ENCODE results near the gene RFX3. TPM values are rescaled to one million over a fixed set of nuclear protein-coding genes. Genes with fewer than 3 reads are reported as not detected.
A peak's percentile ranks its signal among the peaks of the same experiment; 100 is the strongest.

RFX3 gene
- total and polyA plus RNA-seq, 2 donors (not counting 3 experiments of a cell fraction or from before 2014, with no cell fraction given), result 4.8 to 10.5 TPM

DNA sequence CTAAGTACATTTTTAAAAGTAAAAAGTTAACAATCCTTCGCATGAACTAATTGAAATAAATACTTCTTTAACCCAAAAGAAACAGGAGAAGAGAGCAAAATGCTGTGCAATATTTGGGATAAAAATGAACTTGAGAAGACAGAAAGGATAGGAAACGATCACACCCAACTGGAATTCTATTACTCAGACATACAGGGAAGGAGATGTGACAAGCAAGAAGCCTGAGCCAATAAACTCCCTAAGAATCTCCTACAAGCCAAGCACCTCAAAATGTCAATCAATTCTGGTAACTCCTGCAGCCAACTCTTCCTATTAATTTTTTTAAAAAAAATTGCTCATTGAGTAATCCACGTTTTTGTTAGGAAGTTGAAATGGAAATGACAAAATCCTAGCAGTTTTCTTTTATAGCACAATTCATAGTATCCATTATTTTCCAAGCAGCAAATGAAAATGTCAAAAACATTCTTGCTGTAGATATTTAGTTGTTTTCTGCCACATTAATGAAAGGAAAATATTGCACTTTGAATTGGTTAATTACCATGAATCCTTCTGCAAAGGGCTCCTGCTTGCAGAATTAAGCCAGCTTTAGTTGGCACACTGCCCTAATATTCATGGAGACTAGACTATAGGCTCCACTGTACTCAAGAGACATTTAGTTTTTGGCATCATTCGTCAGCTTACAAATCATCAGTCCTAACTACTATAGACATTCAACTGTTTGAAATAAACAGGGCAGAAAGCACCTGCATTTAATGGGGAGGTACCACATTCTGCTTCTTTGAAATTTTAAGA, 89.0 kb downstream of the RFX3 start:
- Histone ChIP-seq H4K20me1 (replicated peaks; ENCODE audit: control insufficient read depth, extremely low read depth, insufficient read depth, low read length) (no peaks in the 10 kb centered on the region), H3K36me3 (ENCODE audit: control insufficient read depth in 2 of 2, extremely low read depth in 1 of 2, insufficient read depth in 2 of 2, low read length in 2 of 2) (no peaks in the 10 kb centered on the region), H3K27ac (ENCODE audit: insufficient read depth, low read depth, low read length) (no peak overlapping the region), H3K4me3 (replicated peaks in 1 of 3; ENCODE audit: insufficient read depth in 1 of 3, low read depth in 1 of 3, low read length in 3 of 3) (no peak overlapping the region), H3K9ac (replicated peaks; ENCODE audit: extremely low read depth, insufficient read depth, low read length) (no peak overlapping the region), H3K4me2 (ENCODE audit: insufficient read depth, low read length) (no peak overlapping the region), H3K4me1 (ENCODE audit: control insufficient read depth, extremely low read depth, insufficient read depth, low read length) (no peaks in the 10 kb centered on the region), H3K9me3 (replicated peaks; ENCODE audit: control insufficient read depth, insufficient read depth, low read length) (no peaks in the 10 kb centered on the region), H3K27me3 (ENCODE audit: control insufficient read depth in 2 of 2, insufficient read depth in 2 of 2, low read length in 2 of 2) (no peaks in the 10 kb centered on the region), H3K79me2 (ENCODE audit: control insufficient read depth, insufficient read depth, low read length) (no peaks in the 10 kb centered on the region), H3K9me1 (replicated peaks; ENCODE audit: control insufficient read depth, extremely low read depth, insufficient read depth, low read length) (no peaks in the 10 kb centered on the region), H2AFZ (ENCODE audit: low read depth, low read length) (no peak overlapping the region)
- dilution Hi-C loops (cut with MboI; ENCODE audit: extremely low pct_ligation_motif_present, low sequenced_read_pairs), result no loop called here
- BruUV-seq (replicated peaks), result no TSS peak
- POLR2A ChIA-PET, result no interaction called here
- peak; percentile 8 for DNase-seq (ENCODE audit: low read depth, low spot score)
- FAIRE-seq, result no peak
- TF ChIP-seq POLR2AphosphoS5 (IDR thresholded peaks at IDR 0.05; ENCODE audit: insufficient read depth, low read depth, low read length) (no peak), JUN (IDR thresholded peaks at IDR 0.05; ENCODE audit: borderline replicate concordance, insufficient read depth, insufficient read length, low read depth) (no peak), POLR2A (IDR thresholded peaks at IDR 0.05; ENCODE audit: low read depth, low read length) (no peak), GATA2 (IDR thresholded peaks at IDR 0.05; ENCODE audit: insufficient read depth, insufficient read length, low read depth, low read length) (no peak), MYC (IDR thresholded peaks at IDR 0.05; ENCODE audit: low read depth, low read length) (no peak), EZH2 (IDR thresholded peaks at IDR 0.05; ENCODE audit: borderline replicate concordance, low read depth, low read length, severe bottlenecking) (no peak)
- TF ChIP-seq, protein P1, sequence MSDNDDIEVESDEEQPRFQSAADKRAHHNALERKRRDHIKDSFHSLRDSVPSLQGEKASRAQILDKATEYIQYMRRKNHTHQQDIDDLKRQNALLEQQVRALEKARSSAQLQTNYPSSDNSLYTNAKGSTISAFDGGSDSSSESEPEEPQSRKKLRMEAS (IDR thresholded peaks at IDR 0.05; ENCODE audit: insufficient read depth, insufficient read length), result no peak
- CTCF ChIA-PET, result interaction anchor here (1.5 to 9.2 kb wide), 2 partner anchors 106 to 195 kb away, joined by 5 to 566 read pairs; no protein-coding TSS in a partner anchor
- intact Hi-C loops (cut with micrococcal nuclease), result no loop called here

DNA sequence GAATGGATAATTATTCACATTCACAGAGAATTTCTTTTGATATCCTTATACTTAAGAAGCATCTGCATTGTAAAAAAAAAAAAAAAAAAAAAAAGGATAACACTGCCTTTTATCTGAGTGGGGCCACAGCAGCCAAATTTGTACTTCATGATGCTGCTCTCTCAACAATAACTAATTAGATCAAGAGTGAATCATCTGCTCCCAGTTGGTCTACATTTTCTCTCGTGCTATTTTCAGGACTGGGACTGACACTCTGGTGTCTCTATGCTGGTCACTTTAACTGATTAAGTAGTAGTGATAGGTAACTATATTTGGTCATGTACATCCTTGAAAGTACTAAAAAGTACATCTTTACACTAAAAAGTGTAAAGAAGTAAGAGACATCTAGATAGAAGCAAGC, 90.1 kb downstream of the RFX3 start:
- intact Hi-C loops (cut with micrococcal nuclease) (no loop called here), dilution Hi-C loops (cut with MboI; ENCODE audit: extremely low pct_ligation_motif_present, low sequenced_read_pairs) (no loop called here)
- H3K9me1 ChIP-seq (replicated peaks; ENCODE audit: control insufficient read depth, extremely low read depth, insufficient read depth, low read length), result no peaks in the 10 kb centered on the region
- ChIA-PET POLR2A (no interaction called here), CTCF (interaction anchor here (0.8 kb wide), 1 partner anchor 195 kb away, joined by 5 read pairs; no protein-coding TSS in a partner anchor)
- H3K9me3 ChIP-seq (replicated peaks; ENCODE audit: control insufficient read depth, insufficient read depth, low read length), result no peaks in the 10 kb centered on the region
- no TSS peak for BruUV-seq (replicated peaks)
- H3K9ac ChIP-seq (replicated peaks; ENCODE audit: extremely low read depth, insufficient read depth, low read length), result no peak overlapping the region
- H3K4me1 ChIP-seq (ENCODE audit: control insufficient read depth, extremely low read depth, insufficient read depth, low read length), result no peaks in the 10 kb centered on the region
- no peaks in the 10 kb centered on the region for H3K79me2 ChIP-seq (ENCODE audit: control insufficient read depth, insufficient read depth, low read length)
- no peak overlapping the region for H3K4me2 ChIP-seq (ENCODE audit: insufficient read depth, low read length)
- no peak overlapping the region for H3K27ac ChIP-seq (ENCODE audit: insufficient read depth, low read depth, low read length)
- no peak overlapping the region for H3K4me3 ChIP-seq (replicated peaks in 1 of 3; ENCODE audit: insufficient read depth in 1 of 3, low read depth in 1 of 3, low read length in 3 of 3)
- TF ChIP-seq EZH2 (IDR thresholded peaks at IDR 0.05; ENCODE audit: borderline replicate concordance, low read depth, low read length, severe bottlenecking) (no peak), POLR2AphosphoS5 (IDR thresholded peaks at IDR 0.05; ENCODE audit: insufficient read depth, low read depth, low read length) (no peak), POLR2A (IDR thresholded peaks at IDR 0.05; ENCODE audit: low read depth, low read length) (no peak), GATA2 (IDR thresholded peaks at IDR 0.05; ENCODE audit: insufficient read depth, insufficient read length, low read depth, low read length) (no peak), MYC (IDR thresholded peaks at IDR 0.05; ENCODE audit: low read depth, low read length) (no peak), FOS (IDR thresholded peaks at IDR 0.05; ENCODE audit: borderline replicate concordance, insufficient read depth, low read length) (no peak), JUN (IDR thresholded peaks at IDR 0.05; ENCODE audit: borderline replicate concordance, insufficient read depth, insufficient read length, low read depth) (no peak)
- TF ChIP-seq, protein P2, sequence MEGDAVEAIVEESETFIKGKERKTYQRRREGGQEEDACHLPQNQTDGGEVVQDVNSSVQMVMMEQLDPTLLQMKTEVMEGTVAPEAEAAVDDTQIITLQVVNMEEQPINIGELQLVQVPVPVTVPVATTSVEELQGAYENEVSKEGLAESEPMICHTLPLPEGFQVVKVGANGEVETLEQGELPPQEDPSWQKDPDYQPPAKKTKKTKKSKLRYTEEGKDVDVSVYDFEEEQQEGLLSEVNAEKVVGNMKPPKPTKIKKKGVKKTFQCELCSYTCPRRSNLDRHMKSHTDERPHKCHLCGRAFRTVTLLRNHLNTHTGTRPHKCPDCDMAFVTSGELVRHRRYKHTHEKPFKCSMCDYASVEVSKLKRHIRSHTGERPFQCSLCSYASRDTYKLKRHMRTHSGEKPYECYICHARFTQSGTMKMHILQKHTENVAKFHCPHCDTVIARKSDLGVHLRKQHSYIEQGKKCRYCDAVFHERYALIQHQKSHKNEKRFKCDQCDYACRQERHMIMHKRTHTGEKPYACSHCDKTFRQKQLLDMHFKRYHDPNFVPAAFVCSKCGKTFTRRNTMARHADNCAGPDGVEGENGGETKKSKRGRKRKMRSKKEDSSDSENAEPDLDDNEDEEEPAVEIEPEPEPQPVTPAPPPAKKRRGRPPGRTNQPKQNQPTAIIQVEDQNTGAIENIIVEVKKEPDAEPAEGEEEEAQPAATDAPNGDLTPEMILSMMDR (IDR thresholded peaks at IDR 0.05; ENCODE audit: extremely low read depth in 1 of 2, insufficient read depth in 1 of 2, low read depth in 1 of 2, low read length in 2 of 2), result no peak
- TF ChIP-seq, protein P1 (IDR thresholded peaks at IDR 0.05; ENCODE audit: insufficient read depth, insufficient read length), result no peak
- H3K36me3 ChIP-seq (ENCODE audit: control insufficient read depth in 2 of 2, extremely low read depth in 1 of 2, insufficient read depth in 2 of 2, low read length in 2 of 2), result no peaks in the 10 kb centered on the region
- H2AFZ ChIP-seq (ENCODE audit: low read depth, low read length), result no peak overlapping the region
- DNase-seq (ENCODE audit: low read depth, low spot score) (no peak), FAIRE-seq (no peak)
- no peaks in the 10 kb centered on the region for H3K27me3 ChIP-seq (ENCODE audit: control insufficient read depth in 2 of 2, insufficient read depth in 2 of 2, low read length in 2 of 2)
- H4K20me1 ChIP-seq (replicated peaks; ENCODE audit: control insufficient read depth, extremely low read depth, insufficient read depth, low read length), result no peaks in the 10 kb centered on the region
